RWPE2 (cell line): ENCODE results near the gene KCNF1.

ENCODE experiments used
- ATAC-seq: fragments of 200-7000 bp; cut with Tn5 transposase; 3 replicates; pipeline ENCODE4 v1.9.1; 2021; ENCODE audit warnings: low read depth
- DNase-seq: peaks from one replicate; pipeline ENCODE4 v3.0.0-alpha.2; 2020; ENCODE audit warnings: low spot score
- H3K27ac ChIP-seq: fragments of 450-650 bp; 2 replicates; pipeline ENCODE4 v1.5.1; 2017; ENCODE audit warnings: mild to moderate bottlenecking; ENCODE audit not compliant: poor library complexity, severe bottlenecking
- H3K27me3 ChIP-seq: fragments of 250-450 bp; sonication (Bioruptor Pico); 2 replicates; pipeline ENCODE4 v1.5.1; 2021; ENCODE audit warnings: mild to moderate bottlenecking, moderate library complexity; ENCODE audit not compliant: insufficient read depth, poor library complexity, severe bottlenecking
- H3K36me3 ChIP-seq: fragments of 250-450 bp; sonication (Bioruptor Pico); 2 replicates; pipeline ENCODE4 v1.5.1; 2020; ENCODE audit warnings: low read depth, mild to moderate bottlenecking, moderate library complexity
- H3K4me1 ChIP-seq: fragments of 250-450 bp; sonication (Bioruptor Pico); 2 replicates; pipeline ENCODE4 v1.5.1; 2021; ENCODE audit warnings: mild to moderate bottlenecking, moderate library complexity; ENCODE audit not compliant: insufficient read depth, poor library complexity, severe bottlenecking
- H3K4me3 ChIP-seq: fragments of 250-450 bp; sonication (Bioruptor Pico); 2 replicates; pipeline ENCODE4 v1.5.1; 2021; ENCODE audit warnings: mild to moderate bottlenecking, moderate library complexity; ENCODE audit not compliant: severe bottlenecking
- H3K9me3 ChIP-seq: fragments of 250-450 bp; sonication (Bioruptor Pico); 2 replicates; pipeline ENCODE4 v1.5.1; 2021; ENCODE audit warnings: mild to moderate bottlenecking, moderate library complexity; ENCODE audit not compliant: severe bottlenecking
- TF ChIP-seq, protein P1 (sequence below): fragments of 450-650 bp; IDR thresholded peaks from one replicate; pipeline ENCODE4 v1.5.1; 2017; ENCODE audit warnings: mild to moderate bottlenecking, moderate library complexity; ENCODE audit not compliant: poor library complexity, severe bottlenecking

KCNF1 gene

DNA sequence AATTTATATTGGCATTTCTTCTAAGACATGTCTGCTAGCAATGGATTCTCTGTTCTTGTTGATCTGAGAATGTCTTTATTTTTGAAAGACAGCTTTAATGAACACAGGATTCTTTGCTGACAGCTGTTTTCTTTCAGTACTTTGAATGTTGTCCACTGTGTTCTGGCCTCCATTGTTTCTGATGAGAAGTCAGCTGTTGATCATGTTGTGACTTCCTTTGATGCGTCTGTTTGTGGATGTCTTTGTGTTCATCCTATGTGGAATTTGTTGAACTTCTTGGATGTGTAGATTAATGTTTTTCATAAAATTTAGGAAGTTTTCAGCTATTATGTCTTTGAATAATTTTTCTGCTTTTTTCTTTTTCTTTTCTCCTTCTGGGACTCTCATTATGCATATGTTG is 39.8 kb upstream of the KCNF1 start:
- H3K27me3 ChIP-seq = no peaks in the 10 kb centered on the region
- H3K4me3 ChIP-seq = no peak overlapping the region
- TF ChIP-seq, protein P1, sequence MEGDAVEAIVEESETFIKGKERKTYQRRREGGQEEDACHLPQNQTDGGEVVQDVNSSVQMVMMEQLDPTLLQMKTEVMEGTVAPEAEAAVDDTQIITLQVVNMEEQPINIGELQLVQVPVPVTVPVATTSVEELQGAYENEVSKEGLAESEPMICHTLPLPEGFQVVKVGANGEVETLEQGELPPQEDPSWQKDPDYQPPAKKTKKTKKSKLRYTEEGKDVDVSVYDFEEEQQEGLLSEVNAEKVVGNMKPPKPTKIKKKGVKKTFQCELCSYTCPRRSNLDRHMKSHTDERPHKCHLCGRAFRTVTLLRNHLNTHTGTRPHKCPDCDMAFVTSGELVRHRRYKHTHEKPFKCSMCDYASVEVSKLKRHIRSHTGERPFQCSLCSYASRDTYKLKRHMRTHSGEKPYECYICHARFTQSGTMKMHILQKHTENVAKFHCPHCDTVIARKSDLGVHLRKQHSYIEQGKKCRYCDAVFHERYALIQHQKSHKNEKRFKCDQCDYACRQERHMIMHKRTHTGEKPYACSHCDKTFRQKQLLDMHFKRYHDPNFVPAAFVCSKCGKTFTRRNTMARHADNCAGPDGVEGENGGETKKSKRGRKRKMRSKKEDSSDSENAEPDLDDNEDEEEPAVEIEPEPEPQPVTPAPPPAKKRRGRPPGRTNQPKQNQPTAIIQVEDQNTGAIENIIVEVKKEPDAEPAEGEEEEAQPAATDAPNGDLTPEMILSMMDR = no peak
- no peaks in the 10 kb centered on the region for H3K4me1 ChIP-seq
- H3K27ac ChIP-seq = no peak overlapping the region
- no peaks in the 10 kb centered on the region for H3K9me3 ChIP-seq
- ATAC-seq = no peak
- H3K36me3 ChIP-seq = no peaks in the 10 kb centered on the region
- no peak for DNase-seq

DNA sequence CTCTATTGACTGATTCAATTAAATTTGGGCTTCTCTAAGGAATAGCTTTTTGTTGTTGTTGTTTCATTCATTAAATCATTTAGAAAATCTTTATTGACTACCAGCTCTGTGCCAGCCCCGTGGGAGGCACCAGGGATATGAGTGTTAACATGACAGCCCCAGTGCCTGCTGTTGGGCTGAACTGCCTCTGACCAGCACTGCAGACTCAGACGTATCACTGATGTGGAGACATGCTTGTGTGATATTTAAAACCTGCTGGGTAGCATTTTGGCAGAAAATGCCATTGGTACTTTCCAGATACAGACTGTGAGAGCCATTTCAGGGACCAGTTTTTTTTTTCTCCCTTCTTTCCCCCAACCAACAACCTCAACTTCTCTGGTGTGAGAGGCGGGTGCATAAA is 38.6 kb upstream of the KCNF1 start:
- Histone ChIP-seq H3K27ac (no peak overlapping the region), H3K4me3 (no peak overlapping the region), H3K36me3 (no peaks in the 10 kb centered on the region), H3K9me3 (no peaks in the 10 kb centered on the region), H3K4me1 (no peaks in the 10 kb centered on the region), H3K27me3 (no peaks in the 10 kb centered on the region)
- ATAC-seq (no peak), DNase-seq (no peak)
- TF ChIP-seq, protein P1 = no peak

DNA sequence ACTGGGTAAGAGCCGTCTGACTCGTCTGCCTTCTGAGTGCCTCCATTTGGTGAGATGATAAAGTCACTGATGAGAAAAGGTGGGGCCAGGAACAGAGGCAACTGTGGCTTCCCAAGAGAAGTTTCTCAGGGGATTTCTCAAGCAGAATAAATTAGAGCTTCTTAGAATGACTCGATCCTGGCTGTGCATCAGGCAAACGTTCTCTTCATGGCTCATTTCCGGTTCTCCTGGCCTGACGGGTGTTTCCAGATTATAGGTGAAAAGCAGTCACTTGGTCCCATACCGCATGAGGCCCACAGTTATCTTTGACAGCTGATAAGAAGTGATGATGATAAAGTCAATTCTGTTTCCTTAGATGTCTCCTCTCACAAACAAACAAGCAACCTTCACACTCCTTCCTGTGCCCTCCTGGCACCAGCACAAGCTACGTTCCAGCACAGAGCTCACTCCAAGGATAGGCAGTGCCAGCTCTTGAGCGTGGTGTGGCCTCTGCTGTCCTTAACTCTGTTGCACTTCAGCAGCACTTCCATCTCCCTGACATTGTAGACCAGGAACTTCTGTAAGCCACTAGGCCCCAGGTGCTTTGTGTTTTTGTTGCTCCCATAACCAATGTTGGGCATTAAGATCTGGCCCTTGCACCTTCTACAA is 37.8 kb upstream of the KCNF1 start:
- Histone ChIP-seq H3K36me3 (no peaks in the 10 kb centered on the region), H3K4me1 (no peaks in the 10 kb centered on the region), H3K27me3 (no peaks in the 10 kb centered on the region), H3K9me3 (no peaks in the 10 kb centered on the region), H3K27ac (no peak overlapping the region), H3K4me3 (no peak overlapping the region)
- DNase-seq (no peak), ATAC-seq (no peak)
- TF ChIP-seq, protein P1 = no peak

DNA sequence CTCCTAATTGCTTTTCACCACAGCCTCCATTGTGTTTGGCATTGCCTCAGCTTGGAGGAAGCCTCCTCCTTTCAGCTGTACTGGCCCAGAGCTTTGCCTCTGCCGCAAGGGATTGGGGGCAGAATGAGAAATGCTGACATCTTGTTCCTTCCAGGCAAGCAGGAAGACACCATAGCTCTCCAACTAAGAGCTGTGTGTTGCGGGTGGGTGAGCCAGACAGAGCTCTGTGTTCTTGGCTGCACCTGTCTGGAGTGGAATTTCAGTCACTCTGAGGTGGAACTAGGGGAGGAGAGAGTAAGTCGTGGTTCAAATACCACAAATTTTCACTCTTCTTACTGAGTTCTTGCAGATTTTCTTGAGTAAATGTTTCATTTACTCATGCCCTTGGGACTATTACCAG is 36.6 kb upstream of the KCNF1 start:
- Histone ChIP-seq H3K27me3 (no peaks in the 10 kb centered on the region), H3K27ac (no peak overlapping the region), H3K9me3 (no peaks in the 10 kb centered on the region), H3K4me3 (no peak overlapping the region), H3K4me1 (no peaks in the 10 kb centered on the region), H3K36me3 (no peaks in the 10 kb centered on the region)
- ATAC-seq (no peak), DNase-seq (no peak)
- TF ChIP-seq, protein P1 = no peak

DNA sequence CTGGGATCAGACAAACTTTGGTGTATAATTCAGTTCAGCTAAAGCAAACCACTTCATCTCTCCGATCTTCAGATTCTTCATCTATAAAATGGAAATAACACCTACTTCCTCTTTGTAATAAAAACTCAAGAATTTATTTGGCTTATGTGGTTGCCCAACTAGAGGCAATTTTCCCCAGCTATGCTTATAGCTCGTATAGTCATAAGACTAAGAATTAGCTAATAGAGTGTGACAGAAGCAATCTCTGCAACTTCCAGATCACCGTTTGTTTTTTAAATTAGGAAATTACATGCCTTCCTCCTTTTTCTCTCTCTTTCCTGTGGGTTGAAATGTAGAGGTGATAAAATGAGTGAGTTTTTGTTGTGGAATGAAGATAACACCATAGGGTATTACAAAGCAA is 35.3 kb upstream of the KCNF1 start:
- ATAC-seq = no peak
- no peaks in the 10 kb centered on the region for H3K27me3 ChIP-seq
- H3K36me3 ChIP-seq = no peaks in the 10 kb centered on the region
- no peak overlapping the region for H3K4me3 ChIP-seq
- H3K9me3 ChIP-seq = no peaks in the 10 kb centered on the region
- H3K4me1 ChIP-seq = no peaks in the 10 kb centered on the region
- H3K27ac ChIP-seq = no peak overlapping the region
- TF ChIP-seq, protein P1 = no peak
- no peak for DNase-seq
